HG02840 (cell line): Measurements from ENCODE around the gene LBH.

ENCODE experiments used
- ATAC-seq: cut with Tn5 transposase; IDR thresholded peaks from one replicate; pipeline ENCODE4 v1.9.1; 2021; ENCODE audit warnings: mild to moderate bottlenecking, moderate library complexity, moderate number of reproducible peaks; ENCODE audit not compliant: unreplicated experiment, low FRiP score

LBH gene

DNA sequence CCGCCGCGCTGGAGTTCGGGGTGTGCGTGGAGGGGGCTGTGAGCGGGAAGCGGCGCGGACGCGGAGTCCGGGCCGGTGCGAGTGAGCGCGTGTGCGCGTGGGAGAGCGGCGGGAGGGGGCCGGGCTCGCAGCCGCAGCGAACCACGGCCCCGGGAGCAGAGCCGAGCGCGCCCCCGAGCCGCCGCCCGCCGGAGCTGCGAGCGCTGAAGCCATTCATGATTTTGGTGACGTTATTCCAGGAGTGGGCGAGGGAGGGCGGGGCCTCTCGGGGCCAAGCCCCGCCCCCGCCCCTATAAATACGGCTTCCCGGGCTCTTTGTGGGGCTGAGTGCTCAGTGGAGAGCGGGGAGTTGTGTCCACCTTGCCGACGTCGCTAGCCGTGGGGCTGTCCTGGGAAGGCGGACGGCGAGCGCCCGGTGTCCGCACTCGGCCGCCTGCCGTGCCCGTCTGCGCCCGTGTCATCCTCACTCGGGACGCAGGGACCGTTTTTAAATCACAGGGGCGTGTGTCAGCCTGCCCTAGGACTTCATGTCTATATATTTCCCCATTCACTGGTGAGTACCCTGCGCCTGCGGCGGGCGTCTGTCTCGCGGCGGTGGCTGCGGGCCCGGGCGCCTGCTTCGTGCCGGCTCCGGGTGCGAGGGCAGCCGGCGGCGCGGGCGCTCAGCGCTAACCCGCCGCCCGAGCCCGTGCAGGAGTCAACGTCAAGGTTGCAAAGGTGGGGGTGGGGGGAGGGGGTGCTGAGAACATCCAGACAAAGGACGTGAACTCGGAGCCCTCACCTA, at the start of gene LBH:
Gene LBH (plus strand): TSS at position 323 of the 784 bp plus-strand sequence. CDS start 205 bp downstream, at position 528.
- no peak for ATAC-seq

DNA sequence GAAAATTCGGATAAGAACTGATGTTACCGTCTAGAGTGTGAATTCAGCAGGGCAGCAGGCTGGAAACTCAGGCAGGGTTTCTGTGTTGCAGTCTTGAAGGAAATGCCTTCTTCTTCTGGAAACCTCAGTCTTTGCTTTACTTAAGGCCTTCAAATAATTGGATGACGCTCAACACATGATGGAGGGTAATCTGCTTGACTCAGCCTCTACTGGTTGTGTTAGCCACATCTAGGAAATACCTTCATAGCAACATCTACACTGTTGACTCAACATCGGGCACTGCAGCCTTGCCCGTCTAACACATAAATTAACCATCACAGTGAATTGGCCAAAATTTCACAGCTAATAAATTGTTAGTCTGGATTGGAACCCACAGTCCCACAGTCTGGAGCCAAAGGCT, 47.3 kb upstream of the LBH start:
- no peak for ATAC-seq

DNA sequence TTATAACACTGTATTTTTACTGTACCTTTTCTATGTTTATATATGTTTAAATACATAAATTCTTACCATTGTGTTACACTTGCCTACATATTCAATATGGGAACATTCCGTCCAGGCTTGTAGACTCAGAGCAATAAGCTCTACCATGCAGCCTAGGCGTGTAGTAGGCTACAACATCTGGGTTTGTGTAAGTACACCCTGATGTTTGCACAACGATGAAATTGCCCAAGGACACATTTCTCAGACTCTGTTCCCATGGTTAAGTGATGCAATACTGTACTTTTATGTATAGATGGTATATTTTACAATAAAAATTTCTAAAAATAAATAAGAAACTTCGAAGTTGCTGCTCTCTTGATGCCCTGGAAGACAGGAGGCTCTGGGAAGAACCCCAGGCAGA, 46.2 kb upstream of the LBH start:
- ATAC-seq: no peak

- no peak for ATAC-seq
Measured at GRCh38 chr2:30188292-30188691, 43.0 kb upstream of the LBH start.

DNA sequence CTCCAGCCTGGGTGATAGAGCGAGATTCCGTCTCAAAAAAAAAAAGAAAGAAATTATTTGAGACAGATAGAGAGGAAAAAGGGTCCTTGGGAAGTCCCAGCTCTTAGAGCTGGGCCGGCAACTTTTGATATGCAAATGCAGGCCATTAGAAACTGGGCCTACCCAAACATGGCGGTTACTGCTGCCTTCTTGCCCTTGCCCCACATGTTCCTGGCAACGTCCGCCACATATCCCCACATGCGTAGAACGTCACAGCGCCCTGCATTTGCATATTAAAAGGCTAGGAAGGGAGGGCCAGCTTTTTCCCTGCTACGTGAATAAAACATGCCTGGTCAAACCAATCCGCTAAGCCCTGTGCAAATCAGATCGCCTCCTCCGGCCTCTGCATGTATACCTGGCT, 40.7 kb upstream of the LBH start:
- no peak for ATAC-seq

GRCh38 chr2:30191107-30191506, 40.2 kb upstream of the LBH start:
- no peak for ATAC-seq

DNA sequence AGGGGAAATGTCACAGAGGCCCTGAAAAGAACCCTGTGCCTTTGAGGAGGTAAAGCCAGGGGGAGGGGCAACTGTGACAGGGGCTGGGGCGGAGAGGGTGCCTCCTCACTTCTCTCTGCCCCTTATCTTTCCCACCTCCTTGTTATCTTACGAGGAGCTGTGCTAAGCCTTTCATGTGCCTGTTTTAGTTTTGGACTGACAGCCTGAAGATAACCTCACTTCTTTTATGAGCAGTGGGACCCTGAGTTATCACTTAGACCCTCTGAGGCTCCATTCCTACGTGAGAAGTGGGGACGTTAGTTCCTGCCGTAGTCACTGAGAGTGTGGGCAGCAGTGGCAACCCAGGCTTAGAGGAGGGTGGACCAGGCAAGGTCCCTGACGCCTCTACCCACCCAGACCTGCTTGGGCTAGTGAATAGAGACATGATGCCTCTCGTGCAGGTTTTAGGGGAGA, 39.5 kb upstream of the LBH start:
- ATAC-seq: no peak

DNA sequence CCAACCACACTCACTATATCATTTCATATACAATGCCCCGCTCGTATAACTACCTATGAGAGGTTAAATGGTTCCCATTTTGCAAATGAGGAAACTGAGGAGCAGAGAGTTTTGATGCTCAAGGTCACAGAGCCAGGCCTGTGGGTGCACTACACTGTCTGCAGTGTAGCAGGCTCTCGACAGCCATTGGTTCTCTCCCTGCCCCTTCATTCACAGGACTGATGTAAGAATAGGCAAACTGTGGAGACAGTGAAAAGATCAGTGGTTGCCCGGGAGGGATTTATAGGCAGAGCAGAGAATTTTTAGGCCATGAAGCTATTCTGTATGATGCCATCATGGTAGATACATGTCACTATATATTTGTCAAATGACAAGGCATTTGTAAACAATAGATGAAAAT, 39.0 kb upstream of the LBH start:
- no peak for ATAC-seq

DNA sequence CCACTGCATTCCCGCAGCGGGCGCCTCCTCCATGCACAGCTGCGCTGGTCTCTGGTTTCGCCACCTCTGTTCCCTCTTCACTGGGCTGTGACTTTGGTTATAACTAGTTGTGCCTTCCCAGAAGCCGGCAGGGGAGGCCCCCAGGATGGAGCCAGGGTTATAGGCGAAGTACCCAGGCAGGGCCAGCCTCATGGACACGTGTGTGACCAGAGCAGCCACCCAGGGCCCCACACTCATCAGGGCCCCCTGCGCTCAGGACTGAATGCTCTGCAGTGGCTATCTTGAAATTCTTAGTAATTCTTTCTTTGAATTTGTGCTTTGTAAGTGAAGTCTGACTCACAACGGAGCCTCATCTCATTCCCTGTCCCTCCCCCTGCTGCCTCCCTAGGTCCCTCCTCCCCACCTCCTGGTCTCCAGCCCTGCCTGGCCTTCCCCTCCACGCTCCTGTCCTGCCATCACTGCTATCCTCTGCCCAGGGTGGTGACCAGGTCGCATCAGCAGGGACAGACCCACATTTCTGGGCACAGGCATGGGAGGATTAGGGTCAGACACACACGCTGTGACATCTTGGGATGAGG, 38.1 kb upstream of the LBH start:
- ATAC-seq: no peak

GRCh38 chr2:30194421-30194820, 36.9 kb upstream of the LBH start:
- no peak for ATAC-seq

DNA sequence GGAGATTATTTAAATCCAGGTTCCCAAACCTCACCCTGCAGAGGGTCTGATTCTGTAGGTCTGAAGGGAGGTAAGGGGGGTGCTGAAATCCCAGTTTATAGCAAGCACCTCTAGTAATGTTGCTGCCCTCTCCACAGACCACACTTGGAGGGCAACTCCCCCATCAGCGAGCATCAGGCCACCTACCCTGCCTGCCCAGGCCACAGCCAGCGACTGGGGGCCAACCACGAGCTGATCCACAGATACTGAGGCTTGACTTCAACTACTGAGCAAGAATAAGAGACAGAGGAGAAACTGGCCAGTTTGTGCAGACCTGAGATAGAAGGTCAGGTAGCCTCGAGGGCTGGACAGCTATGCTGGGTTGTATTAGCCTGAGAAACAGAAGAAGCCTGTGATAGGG, 36.3 kb upstream of the LBH start:
- ATAC-seq: no peak

DNA sequence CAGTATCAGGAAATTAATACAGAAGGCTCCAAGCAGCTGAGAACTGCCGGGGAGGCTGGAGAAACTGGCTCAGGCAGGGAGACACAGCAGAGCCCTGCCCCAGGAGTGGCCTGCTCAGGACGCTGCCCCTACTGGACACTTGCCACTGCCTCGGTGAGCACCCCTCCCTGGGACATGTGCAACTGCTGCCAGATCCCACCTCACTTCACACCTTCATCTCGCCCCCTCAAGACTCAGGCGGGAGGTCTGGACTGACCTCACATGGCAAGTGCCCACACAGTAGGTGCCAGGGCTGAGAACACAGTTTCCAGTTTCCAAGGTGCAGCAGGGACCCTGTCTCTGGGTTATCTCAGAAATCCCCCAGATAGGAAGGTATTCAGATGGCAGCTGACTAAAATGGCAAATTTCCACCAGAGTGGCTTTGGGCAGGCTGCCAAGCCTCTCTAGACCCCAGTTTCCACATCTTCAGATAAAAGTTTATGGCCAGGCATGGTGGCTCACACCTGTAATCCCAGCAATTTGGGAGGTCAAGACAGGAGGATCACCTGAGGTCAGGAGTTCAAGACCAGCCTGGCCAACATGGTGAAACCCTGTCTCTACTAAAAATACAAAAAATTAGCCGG, 33.7 kb upstream of the LBH start:
- ATAC-seq: no peak

- no peak for ATAC-seq
Measured at GRCh38 chr2:30201990-30202389, 29.3 kb upstream of the LBH start.

DNA sequence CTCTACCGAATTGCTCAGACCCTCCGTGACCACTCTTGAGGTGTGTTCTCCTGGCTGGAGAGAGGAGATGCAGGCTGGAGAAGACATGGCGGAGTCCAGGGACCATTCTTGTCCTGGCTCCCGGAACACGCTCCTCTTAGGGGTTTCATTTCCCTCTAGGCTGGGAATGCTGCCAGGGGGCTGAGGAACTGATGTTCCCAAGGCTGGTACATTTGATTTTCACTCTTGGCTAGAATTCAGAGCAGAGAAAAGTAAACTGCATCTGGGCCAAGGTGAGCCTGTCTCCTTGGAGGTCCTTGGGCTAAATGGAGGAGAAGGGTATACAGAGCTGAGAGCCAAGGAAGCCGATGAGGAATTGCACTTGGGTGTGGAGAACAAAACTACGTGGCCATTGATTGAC, 28.2 kb upstream of the LBH start:
- ATAC-seq: no peak

DNA sequence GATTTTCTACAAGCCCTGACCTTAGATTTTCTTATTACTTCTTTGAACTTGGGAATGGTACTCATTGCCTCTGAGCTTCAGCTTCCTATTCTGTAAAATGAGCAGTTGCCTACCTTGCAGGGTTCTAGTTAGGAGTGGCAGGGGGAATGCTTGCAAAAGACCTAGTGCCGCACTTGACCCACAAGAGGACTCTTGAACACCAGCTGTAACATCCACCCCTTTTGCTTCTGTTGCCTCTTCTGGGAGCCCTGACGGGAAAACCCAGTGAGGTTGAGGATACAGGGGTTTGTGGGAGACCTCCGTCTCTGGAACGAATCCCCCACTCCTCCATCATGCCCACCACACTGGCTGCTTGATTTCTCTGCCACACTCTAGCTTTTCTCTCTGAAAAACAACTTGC, 27.1 kb upstream of the LBH start:
- no peak for ATAC-seq

DNA sequence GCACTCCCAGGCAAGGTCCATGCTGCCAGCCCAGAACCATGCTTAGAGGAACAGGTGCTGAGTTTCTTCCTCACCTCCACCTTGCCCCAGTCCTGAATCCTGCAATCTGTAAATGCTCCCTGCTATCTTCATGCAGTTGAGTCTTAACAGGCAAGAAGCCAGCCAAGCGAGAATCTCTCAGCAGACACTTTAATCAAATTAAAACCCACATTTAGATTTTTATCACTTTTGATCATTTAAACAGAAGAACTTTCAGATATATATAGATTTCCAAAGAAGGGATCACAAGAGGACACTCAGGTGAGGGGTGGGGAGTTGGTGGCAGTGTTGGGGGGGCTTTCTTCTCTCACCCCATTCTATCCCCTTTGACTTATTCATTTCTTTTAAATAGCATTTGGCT, 25.9 kb upstream of the LBH start:
- ATAC-seq: no peak

- ATAC-seq: no peak
Measured at GRCh38 chr2:30206461-30207430, 24.6 kb upstream of the LBH start.

DNA sequence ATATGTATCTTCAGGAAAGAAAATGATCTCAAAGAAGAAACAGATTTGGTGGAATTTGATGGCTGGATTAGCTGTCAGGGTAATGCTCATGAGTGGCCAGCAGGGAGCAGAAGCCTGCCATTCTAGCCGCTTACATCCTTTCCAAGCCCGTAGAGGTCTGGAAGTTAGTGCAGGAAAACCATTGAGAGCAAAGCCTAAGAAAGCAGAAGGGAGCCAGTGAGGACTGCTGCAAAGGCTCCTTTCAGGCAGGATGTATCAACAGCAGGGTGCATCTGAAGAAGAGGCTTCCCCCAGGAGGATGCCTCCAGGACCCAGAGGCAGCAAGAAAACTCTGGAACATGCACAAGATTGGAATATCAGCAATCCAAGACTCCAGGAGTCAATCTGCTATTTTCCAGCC, 22.9 kb upstream of the LBH start:
- ATAC-seq: no peak

- ATAC-seq: no peak
Measured at GRCh38 chr2:30209227-30209626, 22.1 kb upstream of the LBH start.

- ATAC-seq: no peak
Measured at GRCh38 chr2:30213326-30213725, 18.0 kb upstream of the LBH start.
